ENCODE results near the gene EDDM13. TPM values are rescaled to one million over a fixed set of nuclear protein-coding genes. Genes with fewer than 3 reads are reported as not detected.

EDDM13 gene
- total and polyA plus RNA-seq, 2 donors (not counting 3 experiments of a cell fraction or from before 2014, with no cell fraction given): 0.51 TPM; not detected in 1

DNA sequence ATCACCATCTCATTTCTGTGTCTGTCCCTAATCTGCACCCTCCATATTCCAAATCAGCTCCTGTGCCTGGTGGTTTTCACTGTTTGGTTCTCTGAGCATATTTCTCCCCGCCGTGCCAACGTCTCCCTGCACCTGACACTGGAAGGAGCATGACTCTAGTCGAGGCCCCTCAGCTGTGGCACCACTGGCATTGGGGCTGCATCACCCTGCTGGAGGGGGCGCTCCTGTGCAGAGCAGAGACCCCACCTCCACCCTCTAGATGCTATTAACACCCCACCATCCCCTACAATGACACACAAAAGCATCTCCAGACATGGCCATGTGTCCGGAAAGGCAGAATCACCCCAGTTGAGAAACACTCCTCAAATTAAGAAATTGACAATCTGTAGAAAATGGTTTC is 49.6 kb upstream of the EDDM13 start:
- no peak for DNase-seq (ENCODE audit: low read depth, low spot score)
- Histone ChIP-seq H3K4me3 (replicated peaks in 1 of 3; ENCODE audit: insufficient read depth in 1 of 3, low read depth in 1 of 3, low read length in 3 of 3) (no peak overlapping the region), H3K79me2 (ENCODE audit: control insufficient read depth, insufficient read depth, low read length) (no peaks in the 10 kb centered on the region), H3K27ac (ENCODE audit: insufficient read depth, low read depth, low read length) (no peak overlapping the region), H3K9me1 (replicated peaks; ENCODE audit: control insufficient read depth, extremely low read depth, insufficient read depth, low read length) (no peaks in the 10 kb centered on the region), H3K4me2 (ENCODE audit: insufficient read depth, low read length) (no peak overlapping the region), H3K9ac (replicated peaks; ENCODE audit: extremely low read depth, insufficient read depth, low read length) (no peak overlapping the region), H3K36me3 (ENCODE audit: control insufficient read depth in 2 of 2, extremely low read depth in 1 of 2, insufficient read depth in 2 of 2, low read length in 2 of 2) (no peaks in the 10 kb centered on the region), H3K27me3 (ENCODE audit: control insufficient read depth in 2 of 2, insufficient read depth in 2 of 2, low read length in 2 of 2) (no peaks in the 10 kb centered on the region), H4K20me1 (replicated peaks; ENCODE audit: control insufficient read depth, extremely low read depth, insufficient read depth, low read length) (no peaks in the 10 kb centered on the region), H2AFZ (ENCODE audit: low read depth, low read length) (no peak overlapping the region), H3K9me3 (replicated peaks; ENCODE audit: control insufficient read depth, insufficient read depth, low read length) (no peaks in the 10 kb centered on the region), H3K4me1 (ENCODE audit: control insufficient read depth, extremely low read depth, insufficient read depth, low read length) (no peaks in the 10 kb centered on the region)
- TF ChIP-seq GATA2 (IDR thresholded peaks at IDR 0.05; ENCODE audit: insufficient read depth, insufficient read length, low read depth, low read length) (no peak), POLR2A (IDR thresholded peaks at IDR 0.05; ENCODE audit: low read depth, low read length) (no peak), POLR2AphosphoS5 (IDR thresholded peaks at IDR 0.05; ENCODE audit: insufficient read depth, low read depth, low read length) (no peak), FOS (IDR thresholded peaks at IDR 0.05; ENCODE audit: borderline replicate concordance, insufficient read depth, low read length) (no peak), EZH2 (IDR thresholded peaks at IDR 0.05; ENCODE audit: borderline replicate concordance, low read depth, low read length, severe bottlenecking) (no peak), MYC (IDR thresholded peaks at IDR 0.05; ENCODE audit: low read depth, low read length) (no peak), JUN (IDR thresholded peaks at IDR 0.05; ENCODE audit: borderline replicate concordance, insufficient read depth, insufficient read length, low read depth) (no peak)
- TF ChIP-seq, protein P1, sequence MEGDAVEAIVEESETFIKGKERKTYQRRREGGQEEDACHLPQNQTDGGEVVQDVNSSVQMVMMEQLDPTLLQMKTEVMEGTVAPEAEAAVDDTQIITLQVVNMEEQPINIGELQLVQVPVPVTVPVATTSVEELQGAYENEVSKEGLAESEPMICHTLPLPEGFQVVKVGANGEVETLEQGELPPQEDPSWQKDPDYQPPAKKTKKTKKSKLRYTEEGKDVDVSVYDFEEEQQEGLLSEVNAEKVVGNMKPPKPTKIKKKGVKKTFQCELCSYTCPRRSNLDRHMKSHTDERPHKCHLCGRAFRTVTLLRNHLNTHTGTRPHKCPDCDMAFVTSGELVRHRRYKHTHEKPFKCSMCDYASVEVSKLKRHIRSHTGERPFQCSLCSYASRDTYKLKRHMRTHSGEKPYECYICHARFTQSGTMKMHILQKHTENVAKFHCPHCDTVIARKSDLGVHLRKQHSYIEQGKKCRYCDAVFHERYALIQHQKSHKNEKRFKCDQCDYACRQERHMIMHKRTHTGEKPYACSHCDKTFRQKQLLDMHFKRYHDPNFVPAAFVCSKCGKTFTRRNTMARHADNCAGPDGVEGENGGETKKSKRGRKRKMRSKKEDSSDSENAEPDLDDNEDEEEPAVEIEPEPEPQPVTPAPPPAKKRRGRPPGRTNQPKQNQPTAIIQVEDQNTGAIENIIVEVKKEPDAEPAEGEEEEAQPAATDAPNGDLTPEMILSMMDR (IDR thresholded peaks at IDR 0.05; ENCODE audit: extremely low read depth in 1 of 2, insufficient read depth in 1 of 2, low read depth in 1 of 2, low read length in 2 of 2): no peak
- TF ChIP-seq, protein P2, sequence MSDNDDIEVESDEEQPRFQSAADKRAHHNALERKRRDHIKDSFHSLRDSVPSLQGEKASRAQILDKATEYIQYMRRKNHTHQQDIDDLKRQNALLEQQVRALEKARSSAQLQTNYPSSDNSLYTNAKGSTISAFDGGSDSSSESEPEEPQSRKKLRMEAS (IDR thresholded peaks at IDR 0.05; ENCODE audit: insufficient read depth, insufficient read length): no peak
- BruUV-seq (replicated peaks): no TSS peak
- CTCF ChIA-PET: no interaction called here
- FAIRE-seq: no peak
- dilution Hi-C loops (cut with MboI; ENCODE audit: extremely low pct_ligation_motif_present, low sequenced_read_pairs) (no loop called here), intact Hi-C loops (cut with micrococcal nuclease) (no loop called here)
- POLR2A ChIA-PET: no interaction called here
